ENCODE measurements around the gene CNOT3. TPM values are rescaled to one million over a fixed set of nuclear protein-coding genes. Genes with fewer than 3 reads are reported as not detected.
A peak's percentile ranks its signal among the peaks of the same experiment; 100 is the strongest.
"Not testable (repeated sequence)": the region's sequence is repeated elsewhere in the genome, so short reads cannot be mapped to it uniquely, and the experiment has no call there.

The CNOT3 gene
- total and polyA plus RNA-seq, 2 donors (not counting 1 experiment from before 2014, with no cell fraction given) = 28.1 to 82.1 TPM

- H3K27ac ChIP-seq (ENCODE audit: low read length in 2 of 2) = no peak overlapping the region
- intact Hi-C loops (cut with micrococcal nuclease) = loop anchor here (2.0 kb wide), 2 partner anchors 20 to 220 kb away; partner anchors contain the start of gene MBOAT7
- H2AFZ ChIP-seq (ENCODE audit: insufficient read depth, low read depth, low read length, poor library complexity, severe bottlenecking) = no peak overlapping the region
- H3K27me3 Mint-ChIP-seq = peaks cover 15% of the 10 kb centered on the region
- H3K9me3 Mint-ChIP-seq (ENCODE audit: insufficient read depth) = no peaks in the 10 kb centered on the region
- no peak overlapping the region for H3K4me2 ChIP-seq (replicated peaks; ENCODE audit: low read depth, low read length, poor library complexity, severe bottlenecking)
- peaks cover 26% of the 10 kb centered on the region for H3K4me1 Mint-ChIP-seq
- peaks cover 0 to 17% (median 0%) of the 10 kb centered on the region in 3 donors for H3K9me3 ChIP-seq (ENCODE audit: control extremely low read depth in 1 of 3, control insufficient read depth in 2 of 3, insufficient read depth in 1 of 3, low read length in 2 of 3)
- CTCF ChIA-PET = interaction anchor here (0.8 to 8.5 kb wide), 10 partner anchors 8 to 221 kb away, joined by 3 to 50 read pairs (median 6); partner anchors contain the start of genes LILRB3, MBOAT7 and TSEN34
- peaks cover 0 to 27% (median 13%) of the 10 kb centered on the region in 4 experiments for H3K27me3 ChIP-seq (replicated peaks in 1 of 4; ENCODE audit: control extremely low read depth in 1 of 4, control insufficient read depth in 3 of 4, insufficient read depth in 4 of 4, low read length in 3 of 4)
- ATAC-seq (ENCODE audit: low read depth) (no peak), DNase-seq (no peak)
- H3K27ac Mint-ChIP-seq = peak overlapping the region; percentile 61
- no peak overlapping the region for H3K4me3 ChIP-seq (ENCODE audit: control extremely low read depth in 1 of 5, extremely low read depth in 1 of 5, insufficient read depth in 1 of 5, low read depth in 2 of 5, low read length in 4 of 5)
- 90% methylated on average over 14 of the region's 21 CpGs for WGBS (ENCODE audit: insufficient coverage)
- H3K4me1 ChIP-seq (ENCODE audit: control insufficient read depth in 2 of 2, insufficient read depth in 2 of 2, low read length in 2 of 2) = peaks cover 23 to 30% of the 10 kb centered on the region in 2 donors
- no peaks in the 10 kb centered on the region for H3K36me3 ChIP-seq (replicated peaks in 1 of 2; ENCODE audit: control extremely low read depth in 1 of 2, control insufficient read depth in 1 of 2, extremely low read depth in 1 of 2, insufficient read depth in 2 of 2, low read length in 1 of 2)
- no peaks in the 10 kb centered on the region for H3K79me2 ChIP-seq (ENCODE audit: control insufficient read depth, insufficient read depth, low read length)
- no peak overlapping the region for H3K9ac ChIP-seq (ENCODE audit: low read length)
- TF ChIP-seq CTCF (IDR thresholded peaks at IDR 0.05) (no peak), EZH2 (IDR thresholded peaks at IDR 0.05; ENCODE audit: borderline replicate concordance, insufficient read depth, low read depth, low read length, poor library complexity, severe bottlenecking) (no peak)
- no peak overlapping the region for H3K4me3 Mint-ChIP-seq
- POLR2A ChIA-PET = no interaction called here
- H4K20me1 ChIP-seq (ENCODE audit: control insufficient read depth, insufficient read depth, low read length, poor library complexity, severe bottlenecking) = peaks cover 3% of the 10 kb centered on the region
Measured at GRCh38 chr19:54169149-54169740, 31.7 kb downstream of the CNOT3 start.

GRCh38 chr19:54171736-54172431, 34.3 kb downstream of the CNOT3 start:
- H3K9me3 Mint-ChIP-seq (ENCODE audit: insufficient read depth); H3K27ac ChIP-seq (ENCODE audit: low read length in 2 of 2); H3K4me2 ChIP-seq (replicated peaks; ENCODE audit: low read depth, low read length, poor library complexity, severe bottlenecking); H3K4me3 Mint-ChIP-seq; H3K9ac ChIP-seq (ENCODE audit: low read length); H4K20me1 ChIP-seq (ENCODE audit: control insufficient read depth, insufficient read depth, low read length, poor library complexity, severe bottlenecking); H3K36me3 ChIP-seq (replicated peaks in 1 of 2; ENCODE audit: control extremely low read depth in 1 of 2, control insufficient read depth in 1 of 2, extremely low read depth in 1 of 2, insufficient read depth in 2 of 2, low read length in 1 of 2); H2AFZ ChIP-seq (ENCODE audit: insufficient read depth, low read depth, low read length, poor library complexity, severe bottlenecking); ATAC-seq (ENCODE audit: low read depth); H3K27ac Mint-ChIP-seq; H3K79me2 ChIP-seq (ENCODE audit: control insufficient read depth, insufficient read depth, low read length); H3K4me3 ChIP-seq (ENCODE audit: control extremely low read depth in 1 of 5, extremely low read depth in 1 of 5, insufficient read depth in 1 of 5, low read depth in 2 of 5, low read length in 4 of 5); H3K9me3 ChIP-seq (ENCODE audit: control extremely low read depth in 1 of 3, control insufficient read depth in 2 of 3, insufficient read depth in 1 of 3, low read length in 2 of 3); H3K27me3 Mint-ChIP-seq; intact Hi-C loops (cut with micrococcal nuclease); DNase-seq: not testable (repeated sequence)
- peaks cover 21% of the 10 kb centered on the region for H3K4me1 Mint-ChIP-seq
- ChIA-PET CTCF (interaction anchor here (1.0 to 8.5 kb wide), 2 partner anchors 14 to 19 kb away, joined by 3 to 50 read pairs; partner anchors contain the start of genes MBOAT7 and TSEN34), POLR2A (interaction anchor here (0.5 kb wide), 1 partner anchor 266 kb away, joined by 4 read pairs; no protein-coding TSS in a partner anchor)
- 93% methylated on average over 14 of the region's 23 CpGs for WGBS (ENCODE audit: insufficient coverage)
- Histone ChIP-seq H3K4me1 (ENCODE audit: control insufficient read depth in 2 of 2, insufficient read depth in 2 of 2, low read length in 2 of 2) (peaks cover 17 to 24% of the 10 kb centered on the region in 2 donors), H3K27me3 (replicated peaks in 1 of 4; ENCODE audit: control extremely low read depth in 1 of 4, control insufficient read depth in 3 of 4, insufficient read depth in 4 of 4, low read length in 3 of 4) (peaks cover 0 to 11% (median 2%) of the 10 kb centered on the region in 4 experiments)
